VCaP (cell line): ENCODE data around the gene CYP17A1.

Experiments used
- H3K27ac ChIP-seq: fragments of 450-650 bp; 2 replicates; pipeline ENCODE4 v1.5.1; 2017
- CTCF ChIP-seq: fragments of 450-650 bp; conservative IDR thresholded peaks from 2 replicates; pipeline ENCODE4 v1.5.1; 2017; ENCODE audit warnings: mild to moderate bottlenecking, moderate library complexity

The CYP17A1 gene

GRCh38 chr10:102800611-102801335, 36.4 kb downstream of the CYP17A1 start:
- no peak for TF ChIP-seq CTCF
- H3K27ac ChIP-seq: no peak overlapping the region

GRCh38 chr10:102799691-102800471, 37.3 kb downstream of the CYP17A1 start:
- TF ChIP-seq CTCF: no peak
- H3K27ac ChIP-seq: no peak overlapping the region

GRCh38 chr10:102796407-102797176, 40.6 kb downstream of the CYP17A1 start:
- TF ChIP-seq CTCF: no peak
- no peak overlapping the region for H3K27ac ChIP-seq

- TF ChIP-seq CTCF: no peak
- no peak overlapping the region for H3K27ac ChIP-seq
Observed at GRCh38 chr10:102795453-102796406, 41.5 kb downstream of the CYP17A1 start.

GRCh38 chr10:102791754-102792395, 45.3 kb downstream of the CYP17A1 start:
- H3K27ac ChIP-seq: no peak overlapping the region
- no peak for TF ChIP-seq CTCF

- no peak overlapping the region for H3K27ac ChIP-seq
- TF ChIP-seq CTCF: no peak
Observed at GRCh38 chr10:102785818-102786217, 51.4 kb downstream of the CYP17A1 start.
